Neural crest cell (in vitro differentiated cells): ENCODE results near the gene OR2AJ1. TPM values are rescaled to one million over a fixed set of nuclear protein-coding genes. Genes with fewer than 3 reads are reported as not detected.

Experiments used
- DNase-seq: peaks from one replicate; pipeline ENCODE4 v3.0.0; 2021; ENCODE audit warnings: low read depth, mixed read lengths, low spot score
- H3K27ac Mint-ChIP-seq: one replicate; pipeline ENCODE4 v1.8.0; 2021; ENCODE audit warnings: mild to moderate bottlenecking, mixed read lengths; ENCODE audit not compliant: unreplicated experiment
- H3K27me3 Mint-ChIP-seq: 2 replicates; pipeline ENCODE4 v1.8.0; 2021; ENCODE audit warnings: low read depth, mild to moderate bottlenecking, mixed read lengths
- H3K36me3 Mint-ChIP-seq: 2 replicates; pipeline ENCODE4 v1.8.0; 2021; ENCODE audit warnings: low read depth, mild to moderate bottlenecking, mixed read lengths
- H3K4me1 Mint-ChIP-seq: 2 replicates; pipeline ENCODE4 v1.8.0; 2021; ENCODE audit warnings: mixed read lengths
- H3K4me3 Mint-ChIP-seq: one replicate; pipeline ENCODE4 v1.8.0; 2021; ENCODE audit warnings: mild to moderate bottlenecking, mixed read lengths
- H3K9me3 Mint-ChIP-seq: 2 replicates; pipeline ENCODE4 v1.8.0; 2021; ENCODE audit warnings: mixed read lengths
- CTCF ChIP-seq: fragments of 200-600 bp; sonication (generic); conservative IDR thresholded peaks from 2 replicates; pipeline ENCODE4 v1.5.0; 2021; ENCODE audit warnings: antibody characterized with exemption, mild to moderate bottlenecking
- total RNA-seq: library from RNA; stranded (reverse); gene quantifications from 2 replicates; pipeline ENCODE4 v1.2.1, GENCODE V29; 2021

The OR2AJ1 gene
- total RNA-seq, 1 donor from 2014 or later, result not detected

DNA sequence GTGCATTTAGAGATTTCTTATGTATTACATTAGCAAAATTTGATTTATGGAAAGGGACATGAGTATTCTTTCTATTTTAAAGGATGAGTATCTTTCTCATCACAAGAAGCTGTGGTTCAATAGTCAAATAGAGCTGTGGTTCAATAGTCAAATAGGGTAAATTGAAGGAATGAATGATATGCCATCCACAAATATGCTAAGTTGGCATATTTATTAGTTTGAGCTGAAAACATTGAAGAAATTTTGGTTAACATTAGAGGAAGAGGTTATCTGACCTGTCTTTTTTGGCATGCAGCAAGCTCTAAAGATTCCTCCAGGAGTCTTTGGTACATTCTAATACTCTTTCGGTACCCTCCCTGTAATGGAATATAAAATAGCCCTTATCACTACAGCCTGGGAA, 28.7 kb downstream of the OR2AJ1 start:
- no peak overlapping the region for H3K4me3 Mint-ChIP-seq
- no peak for DNase-seq
- H3K9me3 Mint-ChIP-seq, result peaks cover 17% of the 10 kb centered on the region
- no peak overlapping the region for H3K27ac Mint-ChIP-seq
- no peaks in the 10 kb centered on the region for H3K27me3 Mint-ChIP-seq
- no peak for TF ChIP-seq CTCF
- H3K4me1 Mint-ChIP-seq, result no peaks in the 10 kb centered on the region
- peaks cover 3% of the 10 kb centered on the region for H3K36me3 Mint-ChIP-seq

DNA sequence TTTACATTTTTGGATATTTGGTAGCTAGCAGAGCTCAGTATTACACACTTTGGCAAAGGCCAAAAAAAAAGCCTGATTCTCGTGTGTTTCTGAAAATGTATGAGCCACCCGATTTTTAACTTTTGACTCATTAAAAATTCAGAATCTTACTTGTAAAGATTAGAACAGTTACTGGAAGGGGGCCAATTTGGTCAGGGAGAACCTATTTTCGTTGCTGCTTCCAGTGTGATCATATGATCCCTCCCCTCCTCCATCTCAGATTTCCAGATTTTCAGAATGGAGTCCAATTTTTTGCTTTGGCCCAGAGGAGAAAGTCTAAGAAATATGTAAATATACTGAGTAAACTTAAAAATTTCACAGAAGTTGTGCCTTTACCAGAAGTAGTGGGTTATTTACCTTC, 37.1 kb downstream of the OR2AJ1 start:
- H3K36me3 Mint-ChIP-seq, result no peaks in the 10 kb centered on the region
- no peak overlapping the region for H3K27ac Mint-ChIP-seq
- DNase-seq, result no peak
- H3K4me1 Mint-ChIP-seq, result no peaks in the 10 kb centered on the region
- TF ChIP-seq CTCF, result no peak
- no peak overlapping the region for H3K4me3 Mint-ChIP-seq
- peaks cover 16% of the 10 kb centered on the region for H3K9me3 Mint-ChIP-seq
- no peaks in the 10 kb centered on the region for H3K27me3 Mint-ChIP-seq

- H3K4me3 Mint-ChIP-seq, result no peak overlapping the region
- H3K9me3 Mint-ChIP-seq, result peaks cover 16% of the 10 kb centered on the region
- H3K4me1 Mint-ChIP-seq, result no peaks in the 10 kb centered on the region
- H3K27ac Mint-ChIP-seq, result no peak overlapping the region
- H3K27me3 Mint-ChIP-seq, result no peaks in the 10 kb centered on the region
- no peaks in the 10 kb centered on the region for H3K36me3 Mint-ChIP-seq
- TF ChIP-seq CTCF, result no peak
- DNase-seq, result no peak
These were observed 38.4 kb downstream of the OR2AJ1 start for GRCh38 chr1:247962911-247963588.

- no peaks in the 10 kb centered on the region for H3K27me3 Mint-ChIP-seq
- no peak within 1 kb of the TSS for H3K27ac Mint-ChIP-seq
- H3K9me3 Mint-ChIP-seq, result peaks cover 16% of the 10 kb centered on the region
- H3K4me3 Mint-ChIP-seq, result no peak within 1 kb of the TSS
- H3K36me3 Mint-ChIP-seq, result no peaks in the 10 kb centered on the region
- TF ChIP-seq CTCF, result no peak
- H3K4me1 Mint-ChIP-seq, result no peaks in the 10 kb centered on the region
- no peak for DNase-seq
These were observed 40.2 kb downstream of the OR2AJ1 start, which contains the start of gene OR2AK2 for GRCh38 chr1:247964933-247965332. OR2AK2 (plus strand) TSS chr1:247965233; CDS start chr1:247965377, 144 bp downstream.

DNA sequence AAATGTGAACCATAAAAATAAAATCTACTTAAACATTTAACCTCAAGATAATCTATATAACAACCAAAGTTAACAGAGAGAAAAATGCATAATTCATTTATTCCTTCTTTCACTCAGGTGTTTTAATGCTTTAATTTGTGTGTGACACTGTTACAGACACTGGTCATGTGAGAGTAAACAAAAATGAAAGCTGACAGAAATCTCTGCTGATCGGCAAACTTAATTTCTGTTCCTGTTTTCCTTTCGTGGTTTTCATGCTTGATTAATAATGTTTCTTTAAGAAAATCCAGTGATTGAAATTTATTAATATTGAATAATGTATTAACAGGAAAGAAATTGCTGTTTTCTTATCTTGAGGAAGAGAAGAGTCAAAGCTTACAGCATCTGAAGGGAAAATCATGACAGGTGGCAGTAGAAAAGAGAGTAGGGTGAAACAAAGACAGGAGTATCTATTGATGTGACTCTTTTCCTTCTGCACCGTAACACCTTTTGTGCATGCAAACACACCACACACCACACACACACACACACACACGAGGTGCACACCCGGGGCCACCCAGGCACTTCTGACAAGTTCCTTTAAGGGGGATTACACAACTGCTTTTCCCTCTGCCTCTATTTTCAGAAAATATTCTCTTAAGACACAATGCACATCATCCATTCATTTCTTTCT, 42.0 kb downstream of the OR2AJ1 start:
- Mint-ChIP-seq H3K9me3 (peaks cover 12% of the 10 kb centered on the region), H3K27ac (no peak overlapping the region), H3K4me3 (no peak overlapping the region), H3K36me3 (no peaks in the 10 kb centered on the region), H3K27me3 (no peaks in the 10 kb centered on the region), H3K4me1 (no peaks in the 10 kb centered on the region)
- TF ChIP-seq CTCF, result no peak
- no peak for DNase-seq

Other genes with a start within 250 kb of the OR2AJ1 start
- gene OR13G1, start 245.2 kb upstream of the OR2AJ1 start, total RNA-seq, result not detected in 2 replicates
- not detected in 2 replicates for gene OR6F1, start 208.2 kb upstream of the OR2AJ1 start, total RNA-seq
- not detected in 2 replicates for gene OR14K1, start 186.3 kb upstream of the OR2AJ1 start, total RNA-seq
- gene OR14A2, start 176.7 kb upstream of the OR2AJ1 start, total RNA-seq, result not detected in 2 replicates
- not detected in 2 replicates for gene OR1C1, start 164.3 kb upstream of the OR2AJ1 start, total RNA-seq
- not detected in 2 replicates for gene OR14A16, start 100.8 kb upstream of the OR2AJ1 start, total RNA-seq
- not detected in 2 replicates for gene OR11L1, start 83.0 kb upstream of the OR2AJ1 start, total RNA-seq
- 1.6 and 2.1 TPM in 2 replicates for gene TRIM58, start 67.7 kb upstream of the OR2AJ1 start, total RNA-seq
- gene OR2W3, start 29.3 kb upstream of the OR2AJ1 start, total RNA-seq, result 0.75 and 0.96 TPM in 2 replicates
- not detected in 2 replicates for gene OR2T8, start 4.6 kb upstream of the OR2AJ1 start, total RNA-seq
- not detected in 2 replicates for gene OR2L8, start 24.0 kb downstream of the OR2AJ1 start, total RNA-seq
- gene OR2AK2, start 40.3 kb downstream of the OR2AJ1 start, total RNA-seq, result not detected in 2 replicates
- not detected in 2 replicates for gene OR2L5, start 88.8 kb downstream of the OR2AJ1 start, total RNA-seq
- 0.09 TPM in 2 replicates for gene OR2L2, start 105.2 kb downstream of the OR2AJ1 start, total RNA-seq
- gene OR2L3, start 121.9 kb downstream of the OR2AJ1 start, total RNA-seq, result not detected in 2 replicates
- gene OR2L13, start 170.3 kb downstream of the OR2AJ1 start, total RNA-seq, result not detected in 2 replicates
- gene OR2M5, start 220.3 kb downstream of the OR2AJ1 start, total RNA-seq, result not detected in 2 replicates
- not detected in 2 replicates for gene OR2M2, start 249.9 kb downstream of the OR2AJ1 start, total RNA-seq